SK-N-SH (cell line): ENCODE results near the gene PTMS. TPM values are rescaled to one million over a fixed set of nuclear protein-coding genes. Genes with fewer than 3 reads are reported as not detected.

Source experiments
- CHD2 ChIP-seq: fragments of 150-350 bp; IDR thresholded peaks from 2 replicates; pipeline ENCODE4 v1.6.1; 2018; ENCODE audit warnings: low read length; ENCODE audit not compliant: partially characterized antibody
- CTCF ChIP-seq: fragments of 200-600 bp; sonication (generic); IDR thresholded peaks from 2 replicates; pipeline ENCODE4 v1.6.1; 2017; ENCODE audit warnings: antibody characterized with exemption, mild to moderate bottlenecking, moderate library complexity
- ELF1 ChIP-seq: IDR thresholded peaks from 2 replicates; pipeline ENCODE4 v1.4.0; 2012
- FOXJ3 ChIP-seq: sonication (generic); formaldehyde crosslinking; IDR thresholded peaks from 2 replicates; pipeline ENCODE4 v1.5.1; 2020; ENCODE audit warnings: mild to moderate bottlenecking, missing genetic modification reagents
- GABPA ChIP-seq: IDR thresholded peaks from 2 replicates; pipeline ENCODE4 v1.4.0; 2012; ENCODE audit warnings: low read depth, mild to moderate bottlenecking
- MAX ChIP-seq: IDR thresholded peaks from 2 replicates; pipeline ENCODE4 v1.4.0; 2012; ENCODE audit warnings: low read depth
- NRF1 ChIP-seq: IDR thresholded peaks from 2 replicates; pipeline ENCODE4 v1.6.1; 2012; ENCODE audit warnings: low read depth, mild to moderate bottlenecking, low read length
- POLR2AphosphoS5 ChIP-seq: IDR thresholded peaks from 2 replicates; pipeline ENCODE4 v1.6.1; 2012; ENCODE audit warnings: low read depth, low read length
- RAD21 ChIP-seq: IDR thresholded peaks from 2 replicates; pipeline ENCODE4 v1.6.1; 2012; ENCODE audit warnings: mild to moderate bottlenecking, low read length
- RFX5 ChIP-seq: IDR thresholded peaks from 2 replicates; pipeline ENCODE4 v1.6.1; 2012; ENCODE audit warnings: mild to moderate bottlenecking, improper control_type of control experiment, low read length
- TAF1 ChIP-seq: IDR thresholded peaks from 2 replicates; pipeline ENCODE4 v1.6.1; 2012; ENCODE audit warnings: low read depth, mild to moderate bottlenecking, low read length, moderate library complexity, borderline replicate concordance
- TCF12 ChIP-seq: IDR thresholded peaks from 2 replicates; pipeline ENCODE4 v1.4.0; 2012
- TEAD4 ChIP-seq: IDR thresholded peaks from 2 replicates; pipeline ENCODE4 v1.4.0; 2012; ENCODE audit warnings: mild to moderate bottlenecking, borderline replicate concordance; ENCODE audit not compliant: insufficient read depth
- USF1 ChIP-seq: IDR thresholded peaks from 2 replicates; pipeline ENCODE4 v1.4.0; 2012; ENCODE audit warnings: low read depth, borderline replicate concordance
- USF2 ChIP-seq: fragments of 150-350 bp; IDR thresholded peaks from 2 replicates; pipeline ENCODE4 v1.6.1; 2017; ENCODE audit warnings: antibody characterized with exemption, low read length, low read depth, borderline replicate concordance
- YY1 ChIP-seq: IDR thresholded peaks from 2 replicates; pipeline ENCODE4 v1.4.0; 2012; ENCODE audit warnings: low read depth, mild to moderate bottlenecking
- polyA plus RNA-seq, 3 experiments: library from polyadenylated mRNA; depleted of rRNA; stranded (reverse); fragments of >200 nt; gene quantifications; 2 replicates each; pipeline ENCODE4 v1.2.3, GENCODE V29; 2012
- TF ChIP-seq, protein P1 (sequence below): IDR thresholded peaks from 2 replicates; pipeline ENCODE4 v1.4.0; 2012; ENCODE audit warnings: low read depth, borderline replicate concordance

The PTMS gene
- polyA plus RNA-seq, 1 of the 3 experiments (the other 2 are of a cell fraction) = 661 TPM

DNA sequence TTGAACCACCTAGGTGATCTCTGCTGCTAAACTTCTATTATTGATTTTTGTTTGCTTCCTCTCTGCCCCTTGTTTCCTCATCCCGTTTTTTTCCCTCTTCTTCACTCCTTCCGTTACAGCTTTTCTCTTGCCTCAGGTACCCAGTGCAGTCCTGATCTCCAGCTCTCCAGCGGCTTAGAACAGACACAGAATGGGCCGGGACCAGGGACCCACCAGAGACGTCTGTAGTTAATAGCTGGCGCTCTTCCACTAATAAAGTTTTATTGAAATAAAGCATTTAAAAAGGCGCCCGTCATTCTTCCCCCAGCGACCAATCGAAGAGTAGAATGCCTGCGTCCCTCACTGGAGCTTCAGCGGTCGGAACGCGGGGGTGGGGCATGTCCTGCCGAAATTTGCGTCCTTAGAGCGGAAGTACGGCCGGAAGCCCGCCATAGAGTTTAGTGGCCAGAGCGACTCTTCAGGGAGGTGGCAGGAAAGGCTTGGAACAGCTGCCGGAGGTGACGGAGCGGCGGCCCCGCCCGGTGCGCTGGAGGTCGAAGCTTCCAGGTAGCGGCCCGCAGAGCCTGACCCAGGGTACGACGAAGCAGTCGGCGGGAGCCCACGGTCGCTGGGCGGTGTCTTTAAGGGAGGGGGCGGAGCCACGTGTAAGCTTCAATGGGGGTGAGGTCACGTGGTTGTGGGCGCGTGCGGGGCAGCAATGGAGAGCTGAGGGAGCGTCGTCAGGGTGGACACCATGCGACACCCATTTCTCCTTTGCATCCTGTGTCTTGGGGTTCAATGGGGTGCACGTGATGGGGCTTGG lies 42.4 kb upstream of the PTMS start, which contains the start of gene COPS7A (continued):
- TF ChIP-seq, protein P1, sequence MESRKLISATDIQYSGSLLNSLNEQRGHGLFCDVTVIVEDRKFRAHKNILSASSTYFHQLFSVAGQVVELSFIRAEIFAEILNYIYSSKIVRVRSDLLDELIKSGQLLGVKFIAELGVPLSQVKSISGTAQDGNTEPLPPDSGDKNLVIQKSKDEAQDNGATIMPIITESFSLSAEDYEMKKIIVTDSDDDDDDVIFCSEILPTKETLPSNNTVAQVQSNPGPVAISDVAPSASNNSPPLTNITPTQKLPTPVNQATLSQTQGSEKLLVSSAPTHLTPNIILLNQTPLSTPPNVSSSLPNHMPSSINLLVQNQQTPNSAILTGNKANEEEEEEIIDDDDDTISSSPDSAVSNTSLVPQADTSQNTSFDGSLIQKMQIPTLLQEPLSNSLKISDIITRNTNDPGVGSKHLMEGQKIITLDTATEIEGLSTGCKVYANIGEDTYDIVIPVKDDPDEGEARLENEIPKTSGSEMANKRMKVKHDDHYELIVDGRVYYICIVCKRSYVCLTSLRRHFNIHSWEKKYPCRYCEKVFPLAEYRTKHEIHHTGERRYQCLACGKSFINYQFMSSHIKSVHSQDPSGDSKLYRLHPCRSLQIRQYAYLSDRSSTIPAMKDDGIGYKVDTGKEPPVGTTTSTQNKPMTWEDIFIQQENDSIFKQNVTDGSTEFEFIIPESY = peak; percentile 67; the same call in 1 of the 2 replicates
- peak; percentile 80 for TF ChIP-seq CHD2
- TF ChIP-seq GABPA = peak; percentile 98
- peak; percentile 70 for TF ChIP-seq YY1
- no peak for TF ChIP-seq CTCF
- peak; percentile 58 for TF ChIP-seq TAF1
- TF ChIP-seq NRF1 = 0 out of 2 replicates have a peak, but pooled peaks have one; percentile 21
- TF ChIP-seq ELF1 = peak; percentile 91
- TF ChIP-seq USF2 = peak; percentile 73
- TF ChIP-seq FOXJ3 (CRISPR knock-in tag) = peak; percentile 62; the same call in 1 of the 2 replicates
- TF ChIP-seq RFX5 = peak; percentile 68; the same call in 1 of the 2 replicates
- peak; percentile 100 for TF ChIP-seq MAX
- TF ChIP-seq TEAD4 = no peak
- no peak for TF ChIP-seq RAD21
- peak; percentile 57 for TF ChIP-seq POLR2AphosphoS5
- TF ChIP-seq USF1 = peak; percentile 93
- peak; percentile 30; the same call in 1 of the 2 replicates for TF ChIP-seq TCF12
